HG03196 (cell line): ENCODE data around the gene NPFFR2.
"Not testable (repeated sequence)": the region's sequence is repeated elsewhere in the genome, so short reads cannot be mapped to it uniquely, and the experiment has no call there.

Experiments used
- ATAC-seq: cut with Tn5 transposase; IDR thresholded peaks from one replicate; pipeline ENCODE4 v1.9.1; 2021; ENCODE audit not compliant: unreplicated experiment

The NPFFR2 gene

DNA sequence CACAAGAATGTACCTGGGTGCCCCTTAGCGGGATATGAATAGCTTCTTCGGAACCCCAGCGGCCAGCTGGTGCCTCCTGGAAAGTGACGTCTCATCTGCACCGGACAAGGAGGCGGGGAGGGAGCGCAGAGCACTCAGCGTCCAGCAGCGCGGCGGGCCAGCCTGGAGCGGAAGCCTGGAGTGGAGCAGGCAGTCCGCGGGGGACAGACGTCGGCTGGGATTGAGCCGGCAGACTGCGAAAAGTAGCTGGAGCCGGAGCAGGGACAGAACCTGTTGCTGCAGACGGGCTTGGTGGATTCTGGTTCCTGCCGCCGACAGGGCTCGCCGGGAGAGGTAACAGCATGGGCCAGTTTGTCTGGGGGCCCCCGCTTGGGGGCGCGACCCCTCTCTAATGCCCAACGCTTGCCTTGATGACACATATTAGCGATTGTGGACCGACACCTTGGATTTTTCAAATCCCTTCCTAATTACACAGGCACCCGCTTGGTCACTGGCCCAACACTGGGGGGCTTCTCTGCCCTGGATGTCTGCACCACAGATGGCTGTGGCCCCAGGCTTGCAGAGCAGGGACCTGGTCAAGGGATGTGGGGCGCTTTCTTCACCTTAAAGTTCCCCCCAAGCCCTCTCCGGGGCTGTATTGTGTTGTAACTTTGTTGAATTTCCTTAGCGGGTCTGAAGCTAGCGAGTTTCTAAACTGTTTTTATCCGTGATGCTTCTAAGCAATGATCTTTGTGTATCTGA is at the start of gene NPFFR2:
TSS of gene NPFFR2 (plus strand) at position 133 of the 741 bp plus-strand sequence. CDS start 96,592 bp downstream, outside the sequence.
- no peak for ATAC-seq

DNA sequence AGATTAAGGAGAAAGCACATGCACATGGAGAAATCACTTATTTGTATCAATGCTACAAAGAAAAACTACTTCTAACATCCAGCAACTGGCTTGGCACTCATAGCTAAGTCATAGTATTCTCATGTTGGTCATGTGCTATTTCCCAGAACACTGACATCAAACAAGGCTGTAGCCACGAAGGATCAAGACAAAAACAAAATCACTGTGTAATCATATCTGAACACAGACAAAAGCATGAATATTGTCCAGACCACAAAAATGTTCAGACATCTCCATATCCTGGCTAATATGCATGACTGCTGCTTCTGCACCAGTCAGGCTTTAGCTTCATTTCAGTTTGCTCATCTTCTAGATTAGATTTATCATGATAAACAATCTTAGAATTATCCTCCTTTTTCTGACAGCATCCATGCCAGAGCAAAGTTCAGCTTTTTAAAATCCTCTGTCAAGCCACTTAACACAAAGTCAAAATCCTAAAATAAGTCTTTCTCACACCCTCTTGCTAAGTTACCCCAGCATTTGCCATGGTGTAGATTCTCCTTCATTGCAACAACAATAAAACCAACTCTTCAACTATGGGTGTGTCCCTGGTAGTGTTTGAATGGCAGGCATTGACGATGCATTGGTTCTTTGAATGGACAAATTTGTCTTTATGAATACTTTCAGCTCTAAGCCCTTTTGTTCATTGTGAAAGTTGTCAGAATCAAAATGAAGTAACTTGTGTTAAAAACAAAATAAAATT is 39.1 kb upstream of the NPFFR2 start:
- ATAC-seq = no peak

DNA sequence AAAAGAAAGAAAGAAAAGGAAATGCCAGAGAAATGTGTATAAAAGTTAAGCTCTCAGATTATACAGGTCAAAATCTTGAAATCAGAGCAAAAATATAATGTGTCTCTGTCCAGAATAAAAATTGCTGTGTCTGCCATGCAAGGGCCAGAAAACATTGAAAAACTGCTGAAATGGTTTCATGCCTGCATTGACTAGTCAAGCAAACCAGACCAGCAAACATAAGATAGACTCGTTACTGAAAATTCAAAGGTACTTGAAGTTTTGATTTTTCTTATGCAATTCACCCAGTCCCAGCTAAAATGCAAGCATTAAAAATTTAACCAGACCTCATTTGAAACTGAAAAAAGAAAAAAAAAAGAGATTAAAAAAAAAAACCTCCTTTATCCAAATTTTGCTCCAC is 37.2 kb upstream of the NPFFR2 start:
- no peak for ATAC-seq

DNA sequence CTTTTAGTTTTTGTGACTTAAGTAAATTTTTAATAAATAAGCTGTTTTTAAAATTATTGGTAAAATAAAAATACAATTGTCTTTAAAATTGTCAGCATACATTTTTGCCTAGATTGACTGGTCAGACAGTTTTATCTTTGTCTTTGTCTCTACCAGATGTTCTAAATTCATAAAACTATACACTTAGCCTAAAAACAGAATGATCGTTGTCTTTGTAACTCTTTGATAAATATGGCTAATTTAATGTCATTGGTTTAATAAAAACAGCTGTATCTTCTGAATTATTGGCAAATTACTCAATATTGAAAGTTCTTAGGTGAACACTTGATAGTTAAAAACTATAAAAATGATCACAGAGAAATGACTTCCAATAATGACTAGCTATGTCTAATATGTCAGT is 36.5 kb upstream of the NPFFR2 start:
- no peak for ATAC-seq

DNA sequence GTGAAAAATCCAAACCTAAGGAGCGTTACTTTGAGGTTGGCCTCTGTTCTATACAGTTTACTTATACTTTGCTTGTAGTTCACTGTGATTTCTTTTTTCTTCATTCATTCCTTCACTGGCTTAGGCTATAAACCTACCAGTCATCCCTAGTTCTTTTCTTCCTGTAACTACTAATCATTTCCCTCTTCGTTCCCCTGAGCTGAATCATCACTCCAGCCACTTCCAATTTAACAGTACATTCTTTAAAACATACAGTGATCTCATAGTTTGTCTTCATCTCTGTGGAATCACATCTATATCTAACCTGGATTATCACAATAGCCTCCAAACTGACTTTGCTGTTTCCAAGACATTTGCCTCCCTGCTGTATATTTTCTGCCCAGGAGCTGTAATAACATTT is 25.2 kb upstream of the NPFFR2 start:
- ATAC-seq = no peak

DNA sequence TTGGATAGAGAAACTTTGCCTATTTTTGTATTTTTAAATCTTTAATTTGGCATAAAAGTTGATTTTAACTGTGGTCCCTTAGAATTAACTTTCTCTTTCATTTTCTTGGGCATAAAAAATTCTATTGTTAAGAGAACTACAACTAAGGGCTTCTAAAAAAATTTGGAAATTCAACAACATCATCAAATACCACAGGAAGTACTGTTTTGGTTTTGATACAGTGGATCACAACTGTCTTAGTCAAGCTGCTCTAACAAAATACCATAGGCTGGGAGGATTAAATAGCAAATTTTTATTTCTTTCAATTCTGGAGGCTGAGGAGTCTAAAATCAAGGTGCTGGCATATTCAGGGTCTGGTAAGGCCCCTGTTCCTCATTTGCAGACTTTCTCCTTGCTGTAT is 19.9 kb upstream of the NPFFR2 start:
- ATAC-seq = no peak

DNA sequence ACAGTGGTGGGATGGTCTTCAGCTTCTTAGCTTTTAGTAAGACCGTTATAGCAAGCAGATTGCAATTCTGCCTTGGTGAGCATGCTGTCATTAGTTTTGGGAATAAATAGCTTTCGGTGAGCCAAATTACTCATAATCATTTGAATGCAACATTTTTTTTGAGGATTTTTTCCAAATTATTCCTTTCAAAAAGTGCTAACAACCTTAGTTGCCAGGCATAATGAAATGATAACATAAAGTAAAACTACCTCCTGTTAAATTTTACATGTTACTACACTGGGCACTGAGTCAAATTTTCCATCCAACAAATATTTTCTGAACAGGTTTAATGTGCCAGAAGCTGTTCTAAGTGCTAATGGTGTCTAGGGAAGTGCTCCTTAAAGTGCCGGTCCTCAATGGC is 15.8 kb upstream of the NPFFR2 start:
- no peak for ATAC-seq

DNA sequence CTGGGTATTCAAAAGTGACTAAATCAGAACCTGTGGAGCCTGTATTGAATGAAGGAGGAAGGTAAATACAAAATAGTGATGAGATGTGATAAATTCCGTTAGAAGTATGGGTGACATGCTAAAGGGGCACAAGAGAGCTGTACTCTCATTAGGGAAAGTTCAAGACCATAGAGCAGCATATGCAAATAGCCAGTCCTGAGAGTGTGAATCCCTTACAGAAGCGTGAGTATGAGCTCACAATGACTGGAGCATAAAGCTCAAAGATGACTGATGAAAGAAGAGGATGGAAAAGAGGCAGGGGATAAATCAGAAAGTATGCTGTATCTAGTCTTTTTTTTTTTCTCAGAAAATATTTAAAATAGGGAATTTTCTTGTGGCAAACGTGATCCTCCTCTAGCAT is 12.1 kb upstream of the NPFFR2 start:
- ATAC-seq = no peak

DNA sequence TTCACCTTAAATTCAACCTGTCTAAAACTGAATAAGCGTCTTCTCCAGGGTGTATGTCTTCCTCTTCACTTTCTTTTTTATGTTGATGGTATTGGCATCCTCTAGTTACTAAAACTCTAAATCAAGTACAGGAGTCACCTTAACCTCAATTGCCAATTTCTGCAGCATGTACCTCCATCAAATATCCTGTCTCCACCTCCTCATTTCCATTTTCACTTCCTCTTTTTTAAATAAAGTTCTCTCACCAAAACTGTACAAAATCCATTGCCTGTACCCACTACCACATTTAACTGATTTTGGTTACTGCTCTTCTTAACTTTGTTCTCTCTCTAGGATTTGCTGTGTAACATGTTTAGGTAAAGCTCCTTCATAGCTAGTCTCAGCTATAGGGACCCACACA is 9.2 kb upstream of the NPFFR2 start:
- no peak for ATAC-seq

DNA sequence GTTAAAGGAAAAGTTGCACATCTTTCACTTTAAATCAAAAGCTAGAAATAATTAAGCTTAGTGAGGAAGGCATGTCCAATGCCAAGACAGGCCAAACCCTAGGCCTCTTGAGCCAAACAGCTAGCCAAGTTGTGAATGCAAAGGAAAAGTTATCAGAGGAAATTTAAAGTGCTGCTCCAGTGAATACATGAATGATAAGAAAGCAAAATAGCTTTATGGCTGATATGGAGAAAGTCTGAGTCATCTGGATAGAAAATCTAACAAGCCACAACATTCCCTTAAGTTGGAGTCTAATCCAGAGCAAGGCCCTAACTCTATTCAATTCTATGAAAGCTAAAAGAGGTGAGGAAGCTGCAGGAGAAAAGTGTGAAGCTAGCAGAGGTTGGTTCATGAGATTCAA is 23.8 kb downstream of the NPFFR2 start:
- ATAC-seq = no peak

DNA sequence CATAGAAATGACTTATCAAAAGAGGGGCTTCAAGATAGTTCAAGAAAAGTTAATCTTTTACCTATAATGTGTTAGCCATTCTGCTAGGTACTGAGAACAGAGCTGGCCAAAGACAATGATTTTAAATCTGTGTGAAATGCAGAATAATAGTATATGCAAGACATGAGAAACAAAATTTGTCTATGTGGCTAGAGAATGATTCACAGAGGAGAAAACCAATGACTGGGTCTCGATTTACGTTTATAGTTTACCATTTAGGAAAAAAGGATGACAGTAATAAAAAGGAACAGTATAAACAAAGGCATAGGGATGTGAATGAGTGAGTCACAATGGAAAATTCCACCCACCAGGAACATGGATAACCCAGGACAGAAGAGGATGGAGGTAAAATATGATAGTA is 31.9 kb downstream of the NPFFR2 start:
- no peak for ATAC-seq

DNA sequence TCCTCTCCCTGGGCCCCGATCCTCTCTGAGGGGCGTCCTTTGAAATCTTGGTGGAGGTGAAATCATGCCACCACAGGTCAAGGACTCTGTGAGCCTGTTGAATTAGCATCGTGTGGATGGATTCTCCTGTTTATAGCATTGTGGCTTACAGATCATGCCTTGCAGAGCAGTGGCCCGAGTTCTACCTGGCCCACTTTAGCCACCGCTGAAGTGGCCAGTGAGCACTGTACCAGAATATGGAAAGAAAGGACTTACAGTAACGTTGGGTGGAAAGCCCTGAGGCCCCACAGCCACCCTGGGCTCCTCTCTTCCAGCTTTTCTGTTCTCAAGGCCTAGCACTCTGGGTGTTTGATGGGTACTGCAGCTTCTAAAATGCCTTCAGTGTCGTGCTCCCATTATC is 35.3 kb downstream of the NPFFR2 start:
- ATAC-seq = no peak

DNA sequence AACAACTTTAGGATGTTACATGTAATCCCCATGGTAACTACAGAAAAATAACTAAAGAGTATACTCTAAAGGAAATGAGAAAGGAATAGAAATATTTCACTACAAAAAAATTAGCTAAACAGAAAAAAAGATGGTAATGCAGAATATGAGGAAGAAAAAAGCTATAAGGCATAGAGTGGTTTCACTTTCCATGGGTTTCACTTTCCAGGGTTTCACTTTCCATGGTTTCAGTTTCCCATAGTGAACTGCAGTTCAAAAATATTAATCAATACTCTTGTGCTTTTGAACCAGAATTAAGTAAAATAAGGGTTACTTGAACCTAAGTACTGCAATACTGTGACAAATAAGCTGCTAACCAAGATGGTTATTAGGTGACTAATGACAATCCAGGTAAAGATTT is 42.0 kb downstream of the NPFFR2 start:
- no peak for ATAC-seq

DNA sequence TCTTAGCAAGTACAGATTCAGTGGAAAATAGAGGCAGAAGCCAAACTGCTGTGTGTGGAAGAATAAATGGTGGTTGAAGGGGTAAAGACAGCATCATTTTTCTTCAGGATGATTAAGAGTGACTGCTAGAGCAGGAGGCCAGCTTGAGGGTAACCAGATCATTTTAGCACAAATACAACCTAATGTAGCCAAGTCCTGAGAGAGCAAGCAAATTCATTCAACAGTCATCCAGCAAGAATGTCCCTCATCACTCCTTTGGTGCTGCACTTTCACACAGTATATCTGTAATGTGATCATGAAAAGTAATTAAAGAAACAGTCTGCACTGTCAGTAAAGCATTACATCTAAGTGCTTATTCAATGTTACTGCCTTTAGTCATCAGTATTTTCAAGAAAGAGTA is 44.8 kb downstream of the NPFFR2 start:
- no peak for ATAC-seq

DNA sequence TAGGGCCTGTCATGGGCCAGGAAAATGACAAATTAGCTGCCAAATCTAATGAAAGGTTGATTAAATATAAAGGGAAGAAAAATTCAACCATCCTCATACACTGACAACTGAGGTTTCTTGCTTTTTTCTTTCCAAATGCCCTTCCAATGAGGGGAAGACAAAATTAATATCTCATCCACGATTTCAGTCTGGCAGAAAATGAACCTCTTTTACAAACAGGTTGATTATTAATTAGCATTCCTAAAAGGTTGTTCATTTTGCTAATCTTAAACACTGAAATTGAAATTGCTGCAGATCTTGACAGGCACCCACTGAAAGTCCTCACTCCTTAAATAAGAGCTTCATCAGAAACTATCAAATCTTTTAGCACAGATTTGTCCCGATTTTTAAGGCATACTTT is 45.5 kb downstream of the NPFFR2 start:
- no peak for ATAC-seq

DNA sequence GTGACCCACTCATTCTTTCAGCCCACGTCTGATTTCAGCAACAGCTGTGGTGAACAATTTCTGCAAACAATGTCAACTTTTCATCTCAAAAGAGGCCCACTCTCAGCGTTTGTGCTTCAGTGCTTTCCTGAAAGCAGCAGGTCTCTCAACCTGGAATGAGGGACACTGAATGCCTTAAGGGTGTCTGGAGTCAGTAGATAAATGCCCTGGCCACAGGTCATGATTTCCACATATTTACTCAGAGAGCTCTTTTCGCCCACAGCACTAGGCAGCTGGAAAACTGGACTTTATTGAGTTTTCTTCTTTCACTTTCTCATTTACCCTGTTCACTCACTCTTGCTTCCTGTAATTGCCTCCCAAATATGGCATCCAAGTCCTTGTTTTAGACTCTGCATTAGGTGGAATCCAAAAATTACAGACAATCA is 52.8 kb downstream of the NPFFR2 start:
- ATAC-seq = peak; percentile 76

DNA sequence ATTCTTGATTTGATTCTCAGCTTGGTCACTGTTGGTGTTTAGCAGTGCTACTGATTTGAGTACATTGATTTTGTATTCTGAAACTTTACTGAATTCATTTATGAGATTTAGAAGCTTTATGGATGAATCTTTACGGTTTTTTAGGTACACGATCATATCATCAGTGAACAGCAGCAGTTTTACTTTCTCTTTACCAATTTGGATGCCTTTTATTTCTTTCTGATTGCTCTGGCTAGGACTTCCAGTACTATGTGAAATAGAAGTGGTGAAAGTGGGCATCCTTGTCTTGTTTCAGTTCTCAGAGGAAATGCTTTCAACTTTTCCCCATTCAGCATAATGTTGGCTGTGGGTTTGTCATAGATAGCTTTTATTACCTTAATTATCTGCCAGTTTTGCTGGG is 58.8 kb downstream of the NPFFR2 start:
- ATAC-seq = not testable (repeated sequence)

DNA sequence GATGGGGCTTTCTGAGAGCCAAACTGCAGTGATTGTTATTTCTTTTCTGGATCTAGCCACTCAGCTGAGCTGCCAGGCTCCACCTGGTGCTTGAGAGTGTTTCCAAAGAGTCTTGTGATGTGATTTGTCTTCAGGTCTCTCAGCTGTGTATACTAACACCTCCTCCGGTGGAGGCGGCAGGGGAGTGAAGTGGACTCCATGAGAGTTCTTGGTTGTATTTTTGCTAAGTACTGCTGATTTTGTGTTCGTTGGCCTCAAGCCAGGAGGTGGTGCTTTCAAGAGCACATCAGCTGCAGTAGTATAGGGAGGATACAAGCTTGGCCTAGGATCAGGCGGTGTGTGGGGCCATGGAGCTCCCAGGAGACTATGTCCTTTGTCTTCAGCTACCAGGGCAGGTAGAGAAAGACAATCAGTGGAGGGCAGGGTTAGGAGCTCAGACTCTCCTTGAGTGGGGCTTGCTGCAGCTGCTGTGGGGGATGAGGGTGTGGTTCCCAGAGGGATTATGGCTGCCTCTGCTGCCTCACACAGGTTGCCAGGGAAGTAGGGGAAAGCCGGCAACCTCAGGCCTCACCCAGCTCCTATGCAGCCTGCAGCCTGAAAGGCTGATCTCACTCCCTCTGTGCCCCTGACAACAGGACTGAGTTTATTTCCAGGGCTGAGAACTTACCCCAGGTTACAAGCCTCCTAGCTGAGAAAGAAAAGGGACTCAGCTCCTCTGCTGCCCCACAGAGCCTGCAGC is 62.4 kb downstream of the NPFFR2 start:
- no peak for ATAC-seq

DNA sequence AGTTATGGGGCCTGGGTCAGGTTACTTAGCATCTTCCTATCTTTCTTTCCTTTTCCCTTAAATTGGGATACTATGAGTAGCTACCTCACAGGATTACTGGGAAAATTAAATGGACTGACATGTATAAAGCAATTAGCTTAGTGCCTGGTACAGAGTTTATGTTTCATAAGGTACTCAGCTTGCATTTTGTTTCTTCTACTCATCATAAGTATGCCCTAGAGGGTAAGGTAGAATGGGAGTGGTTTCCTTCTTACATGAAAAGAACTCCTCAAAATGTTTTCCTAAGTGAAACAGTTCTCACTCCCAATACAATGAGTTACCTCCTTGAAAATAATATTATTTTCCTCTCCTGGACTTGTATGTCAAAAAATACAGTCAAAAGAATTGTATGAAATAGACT is 75.7 kb downstream of the NPFFR2 start:
- ATAC-seq = no peak

DNA sequence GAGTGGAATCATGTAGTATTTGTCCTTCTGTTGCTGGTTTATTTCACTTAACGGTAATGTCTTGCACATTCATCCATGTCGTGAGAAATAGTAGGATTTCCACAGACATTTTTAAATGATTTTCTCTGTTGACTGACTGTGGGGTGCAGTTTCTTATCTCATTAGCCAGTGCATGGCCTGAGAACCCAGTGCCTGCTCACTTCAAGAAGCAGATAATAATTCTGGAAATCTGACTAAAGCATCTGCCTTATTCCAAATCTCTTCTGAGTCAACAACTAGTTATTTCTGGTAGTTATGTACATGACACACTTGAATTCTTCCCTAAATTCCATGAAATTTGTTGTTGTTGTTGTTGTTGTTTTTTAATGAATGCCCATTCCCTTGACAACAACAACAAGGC is 77.6 kb downstream of the NPFFR2 start:
- ATAC-seq = no peak

DNA sequence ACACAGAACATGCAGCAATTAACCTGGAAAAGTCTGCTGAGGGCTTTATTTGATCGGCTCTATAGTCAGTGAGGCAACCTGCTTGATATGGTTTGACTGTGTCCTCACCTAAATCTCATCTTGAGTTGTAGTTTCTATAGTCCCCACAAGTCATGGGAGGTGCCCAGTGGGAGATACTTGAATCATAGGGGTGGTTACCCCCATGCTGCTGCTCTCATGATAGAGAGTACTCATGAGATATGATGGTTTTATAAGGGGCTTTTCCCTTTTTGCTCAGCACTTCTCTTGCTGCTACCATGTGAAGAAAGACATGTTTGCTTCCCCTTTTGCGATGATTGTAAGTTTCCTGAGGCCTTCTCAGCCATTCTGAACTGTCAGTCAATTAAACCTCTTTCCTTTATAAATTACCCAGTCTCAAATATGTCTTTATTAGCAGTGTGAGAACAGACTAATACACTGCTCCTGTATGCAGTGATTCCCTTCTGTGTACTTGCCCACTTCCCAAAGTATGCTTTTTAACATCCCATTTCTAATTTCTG is 78.2 kb downstream of the NPFFR2 start:
- ATAC-seq = no peak

DNA sequence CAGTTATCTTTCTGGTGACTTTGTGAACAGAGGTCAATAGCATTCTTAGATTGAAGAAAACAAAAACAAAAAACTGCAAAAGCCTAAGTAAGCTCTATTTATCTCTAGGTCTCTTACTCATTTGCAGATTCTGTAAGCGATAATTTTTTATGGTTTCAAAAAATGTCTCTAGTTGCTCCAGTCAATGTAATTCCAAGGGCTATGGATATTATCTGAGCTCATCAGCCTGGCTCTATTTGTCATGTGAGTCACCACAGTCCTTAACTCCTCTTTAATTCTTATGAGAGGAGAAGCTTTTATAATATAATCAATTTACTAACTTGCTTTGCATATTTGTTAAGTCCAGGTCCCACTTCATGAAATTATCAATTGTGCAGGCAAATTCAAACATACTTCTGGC is 79.1 kb downstream of the NPFFR2 start:
- no peak for ATAC-seq
